PC-3 (cell line): ENCODE results near the gene KYAT1.

Experiments
- CTCF ChIP-seq: fragments of 300-600 bp; sonication (generic); conservative IDR thresholded peaks from 2 replicates; pipeline ENCODE4 v1.5.1; 2017; ENCODE audit warnings: antibody characterized with exemption, low read depth, mild to moderate bottlenecking, low read length
- EZH2phosphoT487 ChIP-seq: fragments of 300-600 bp; sonication (generic); IDR thresholded peaks from 2 replicates; pipeline ENCODE4 v1.6.1; 2018; ENCODE audit warnings: mild to moderate bottlenecking, antibody characterized with exemption, low read length, borderline replicate concordance

GRCh38 chr9:128836509-128837145 lies 45.1 kb downstream of the KYAT1 start:
- TF ChIP-seq CTCF (no peak), EZH2phosphoT487 (no peak)
